Measurements from ENCODE around the gene OLA1.

Gene OLA1

GRCh38 chr2:174121175-174121574 is 127.2 kb downstream of the OLA1 start:
- H3K27ac ChIP-seq, result no peak overlapping the region
- TF ChIP-seq CTCF (conservative IDR thresholded peaks at IDR 0.05), result no peak

GRCh38 chr2:174120346-174120745 is 128.0 kb downstream of the OLA1 start:
- no peak overlapping the region for H3K27ac ChIP-seq
- TF ChIP-seq CTCF (conservative IDR thresholded peaks at IDR 0.05), result no peak

- no peak overlapping the region for H3K27ac ChIP-seq
- no peak for TF ChIP-seq CTCF (conservative IDR thresholded peaks at IDR 0.05)
Measured at GRCh38 chr2:174117951-174118930, 130.1 kb downstream of the OLA1 start.

GRCh38 chr2:174112073-174112472 is 136.3 kb downstream of the OLA1 start:
- no peak overlapping the region for H3K27ac ChIP-seq
- no peak for TF ChIP-seq CTCF (conservative IDR thresholded peaks at IDR 0.05)

GRCh38 chr2:174108579-174108978 is 139.8 kb downstream of the OLA1 start:
- TF ChIP-seq CTCF (conservative IDR thresholded peaks at IDR 0.05), result no peak
- no peak overlapping the region for H3K27ac ChIP-seq

- no peak overlapping the region for H3K27ac ChIP-seq
- no peak for TF ChIP-seq CTCF (conservative IDR thresholded peaks at IDR 0.05)
Measured at GRCh38 chr2:174106736-174107135, 141.6 kb downstream of the OLA1 start.

- TF ChIP-seq CTCF (conservative IDR thresholded peaks at IDR 0.05), result no peak
- no peak overlapping the region for H3K27ac ChIP-seq
Measured at GRCh38 chr2:174094542-174094941, 153.8 kb downstream of the OLA1 start.
